Panc1 (cell line): ENCODE data around the gene ZNF441. TPM values are rescaled to one million over a fixed set of nuclear protein-coding genes. Genes with fewer than 3 reads are reported as not detected.

Experiments
- ATAC-seq: fragments of 200-7000 bp; cut with Tn5 transposase; 2 replicates; pipeline ENCODE4 v1.9.1; 2020; ENCODE audit warnings: mild to moderate bottlenecking, moderate library complexity
- BruUV-seq: library from RNA; stranded (reverse); fragments of 400-500 nt; replicated peaks from 2 replicates; lab custom pipeline; 2021; lab: Mats Ljungman, UMichigan
- CTCF ChIA-PET: fragments of 300-600 bp; sonication (Branson Sonifier 250); formaldehyde crosslinking; loops from one replicate; lab custom pipeline; 2022; ENCODE audit warnings: antibody characterized with exemption; lab: Charles Lee
- POLR2A ChIA-PET: fragments of 300-600 bp; sonication (Branson Sonifier 250); formaldehyde crosslinking; loops from one replicate; lab custom pipeline; 2022; ENCODE audit warnings: antibody characterized with exemption; lab: Charles Lee
- DNase-seq: peaks from one replicate; pipeline ENCODE4 v3.0.0-alpha.2; 2010; ENCODE audit warnings: low read depth, low spot score
- H3K27ac ChIP-seq: 2 replicates; pipeline ENCODE4 v1.5.1; 2011; ENCODE audit warnings: mild to moderate bottlenecking, low read length, inconsistent platforms
- H3K27me3 ChIP-seq: fragments of 200-500 bp; sonication (Bioruptor generic); 2 replicates; pipeline ENCODE4 v1.6.0; 2014; ENCODE audit warnings: low read length, inconsistent platforms; ENCODE audit not compliant: control insufficient read depth, insufficient read depth
- H3K36me3 ChIP-seq: fragments of 200-500 bp; sonication (Bioruptor generic); 2 replicates; pipeline ENCODE4 v1.5.1; 2014; ENCODE audit warnings: inconsistent platforms, mild to moderate bottlenecking, low read length, moderate library complexity; ENCODE audit not compliant: control insufficient read depth, insufficient read depth
- H3K4me1 ChIP-seq: 2 replicates; pipeline ENCODE4 v1.5.1; 2011; ENCODE audit warnings: inconsistent platforms, mild to moderate bottlenecking, low read length, moderate library complexity; ENCODE audit not compliant: control insufficient read depth, insufficient read depth
- H3K4me3 ChIP-seq, 2 experiments: 2 replicates each; pipeline ENCODE4 v1.5.1; 2011 to 2012; ENCODE audit warnings: low read depth in 2 of 2, low read length in 2 of 2, mild to moderate bottlenecking in 2 of 2, inconsistent platforms in 1 of 2, moderate library complexity in 1 of 2
- H3K9me3 ChIP-seq: fragments of 200-500 bp; sonication (Bioruptor generic); 2 replicates; pipeline ENCODE4 v1.5.1; 2014; ENCODE audit warnings: low read depth, mild to moderate bottlenecking, inconsistent platforms, low read length, moderate library complexity; ENCODE audit not compliant: control insufficient read depth, insufficient read depth
- POLR2AphosphoS5 ChIP-seq: IDR thresholded peaks from 2 replicates; pipeline ENCODE4 v1.6.1; 2012; ENCODE audit warnings: mild to moderate bottlenecking, low read depth, low read length, moderate library complexity
- SIN3A ChIP-seq: IDR thresholded peaks from 2 replicates; pipeline ENCODE4 v1.6.1; 2012; ENCODE audit warnings: low read depth, mild to moderate bottlenecking, low read length, moderate library complexity, borderline replicate concordance; ENCODE audit not compliant: insufficient read depth
- TCF7L2 ChIP-seq: IDR thresholded peaks from 2 replicates; pipeline ENCODE4 v1.6.1; 2011; ENCODE audit warnings: mild to moderate bottlenecking, low read depth, low read length, inconsistent platforms
- in situ Hi-C: cut with HindIII; loops from 2 replicates; pipeline ENCODE4 v1.10.0; 2016; ENCODE audit warnings: low sequenced_read_pairs, low pct_unique_long_range_greater_than_20kb
- intact Hi-C: fragments of 100-400 bp; cut with micrococcal nuclease; formaldehyde crosslinking; loops from one replicate; pipeline ENCODE4 v1.10.0; 2022; ENCODE audit not compliant: unreplicated experiment
- total RNA-seq: library from RNA; stranded (reverse); gene quantifications from one replicate; pipeline ENCODE4 v1.2.1, GENCODE V29; 2021; ENCODE audit not compliant: unreplicated experiment
- TF ChIP-seq, protein P1 (sequence below): fragments of 450-650 bp; IDR thresholded peaks from 2 replicates; pipeline ENCODE4 v1.5.1; 2017; ENCODE audit warnings: mild to moderate bottlenecking
- TF ChIP-seq, protein P2 (sequence below), 2 experiments: IDR thresholded peaks; 2 replicates each; pipeline ENCODE4 v1.6.1; 2011 to 2012; ENCODE audit warnings: low read depth in 2 of 2, control low read depth in 1 of 2, low read length in 1 of 2, mild to moderate bottlenecking in 1 of 2, moderate library complexity in 1 of 2; ENCODE audit not compliant: insufficient read depth in 1 of 2

ZNF441 gene
- total RNA-seq, 1 experiment from 2014 or later = 2.8 TPM

DNA sequence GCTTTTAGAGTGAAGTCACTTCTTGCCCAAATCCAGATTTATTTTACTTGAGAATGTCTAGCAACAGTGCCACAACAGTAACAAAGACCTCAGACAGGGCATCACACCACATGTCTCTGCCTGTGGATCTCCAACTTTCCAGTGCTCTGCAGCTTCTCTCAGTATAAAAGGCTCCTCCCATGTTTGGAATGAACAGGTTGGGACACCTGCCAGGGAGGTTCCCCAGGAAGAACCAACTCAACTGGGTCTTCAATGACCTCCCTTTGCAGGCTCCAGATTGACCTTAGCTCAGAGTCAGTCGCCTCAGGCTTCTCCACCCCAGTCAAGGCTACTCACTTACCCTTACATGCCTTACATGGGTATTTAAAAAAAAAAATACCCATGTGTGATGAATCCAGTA is 31.4 kb upstream of the ZNF441 start:
- Histone ChIP-seq H3K36me3 (no peaks in the 10 kb centered on the region), H3K4me1 (peaks cover 7% of the 10 kb centered on the region), H3K4me3 (no peak overlapping the region), H3K9me3 (no peaks in the 10 kb centered on the region), H3K27ac (no peak overlapping the region), H3K27me3 (no peaks in the 10 kb centered on the region)
- no peak for ATAC-seq
- in situ Hi-C loops (no loop called here), intact Hi-C loops (no loop called here)
- DNase-seq = no peak
- CTCF ChIA-PET = no interaction called here
- POLR2A ChIA-PET = no interaction called here
- BruUV-seq = no TSS peak
- TF ChIP-seq TCF7L2 (no peak), SIN3A (no peak), POLR2AphosphoS5 (no peak)
- TF ChIP-seq, protein P1, sequence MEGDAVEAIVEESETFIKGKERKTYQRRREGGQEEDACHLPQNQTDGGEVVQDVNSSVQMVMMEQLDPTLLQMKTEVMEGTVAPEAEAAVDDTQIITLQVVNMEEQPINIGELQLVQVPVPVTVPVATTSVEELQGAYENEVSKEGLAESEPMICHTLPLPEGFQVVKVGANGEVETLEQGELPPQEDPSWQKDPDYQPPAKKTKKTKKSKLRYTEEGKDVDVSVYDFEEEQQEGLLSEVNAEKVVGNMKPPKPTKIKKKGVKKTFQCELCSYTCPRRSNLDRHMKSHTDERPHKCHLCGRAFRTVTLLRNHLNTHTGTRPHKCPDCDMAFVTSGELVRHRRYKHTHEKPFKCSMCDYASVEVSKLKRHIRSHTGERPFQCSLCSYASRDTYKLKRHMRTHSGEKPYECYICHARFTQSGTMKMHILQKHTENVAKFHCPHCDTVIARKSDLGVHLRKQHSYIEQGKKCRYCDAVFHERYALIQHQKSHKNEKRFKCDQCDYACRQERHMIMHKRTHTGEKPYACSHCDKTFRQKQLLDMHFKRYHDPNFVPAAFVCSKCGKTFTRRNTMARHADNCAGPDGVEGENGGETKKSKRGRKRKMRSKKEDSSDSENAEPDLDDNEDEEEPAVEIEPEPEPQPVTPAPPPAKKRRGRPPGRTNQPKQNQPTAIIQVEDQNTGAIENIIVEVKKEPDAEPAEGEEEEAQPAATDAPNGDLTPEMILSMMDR = no peak
- TF ChIP-seq, protein P2, sequence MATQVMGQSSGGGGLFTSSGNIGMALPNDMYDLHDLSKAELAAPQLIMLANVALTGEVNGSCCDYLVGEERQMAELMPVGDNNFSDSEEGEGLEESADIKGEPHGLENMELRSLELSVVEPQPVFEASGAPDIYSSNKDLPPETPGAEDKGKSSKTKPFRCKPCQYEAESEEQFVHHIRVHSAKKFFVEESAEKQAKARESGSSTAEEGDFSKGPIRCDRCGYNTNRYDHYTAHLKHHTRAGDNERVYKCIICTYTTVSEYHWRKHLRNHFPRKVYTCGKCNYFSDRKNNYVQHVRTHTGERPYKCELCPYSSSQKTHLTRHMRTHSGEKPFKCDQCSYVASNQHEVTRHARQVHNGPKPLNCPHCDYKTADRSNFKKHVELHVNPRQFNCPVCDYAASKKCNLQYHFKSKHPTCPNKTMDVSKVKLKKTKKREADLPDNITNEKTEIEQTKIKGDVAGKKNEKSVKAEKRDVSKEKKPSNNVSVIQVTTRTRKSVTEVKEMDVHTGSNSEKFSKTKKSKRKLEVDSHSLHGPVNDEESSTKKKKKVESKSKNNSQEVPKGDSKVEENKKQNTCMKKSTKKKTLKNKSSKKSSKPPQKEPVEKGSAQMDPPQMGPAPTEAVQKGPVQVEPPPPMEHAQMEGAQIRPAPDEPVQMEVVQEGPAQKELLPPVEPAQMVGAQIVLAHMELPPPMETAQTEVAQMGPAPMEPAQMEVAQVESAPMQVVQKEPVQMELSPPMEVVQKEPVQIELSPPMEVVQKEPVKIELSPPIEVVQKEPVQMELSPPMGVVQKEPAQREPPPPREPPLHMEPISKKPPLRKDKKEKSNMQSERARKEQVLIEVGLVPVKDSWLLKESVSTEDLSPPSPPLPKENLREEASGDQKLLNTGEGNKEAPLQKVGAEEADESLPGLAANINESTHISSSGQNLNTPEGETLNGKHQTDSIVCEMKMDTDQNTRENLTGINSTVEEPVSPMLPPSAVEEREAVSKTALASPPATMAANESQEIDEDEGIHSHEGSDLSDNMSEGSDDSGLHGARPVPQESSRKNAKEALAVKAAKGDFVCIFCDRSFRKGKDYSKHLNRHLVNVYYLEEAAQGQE (IDR thresholded peaks at IDR 0.05; ENCODE audit: insufficient read depth in 1 of 2, low read depth in 2 of 2, low read length in 1 of 2) = no peak

DNA sequence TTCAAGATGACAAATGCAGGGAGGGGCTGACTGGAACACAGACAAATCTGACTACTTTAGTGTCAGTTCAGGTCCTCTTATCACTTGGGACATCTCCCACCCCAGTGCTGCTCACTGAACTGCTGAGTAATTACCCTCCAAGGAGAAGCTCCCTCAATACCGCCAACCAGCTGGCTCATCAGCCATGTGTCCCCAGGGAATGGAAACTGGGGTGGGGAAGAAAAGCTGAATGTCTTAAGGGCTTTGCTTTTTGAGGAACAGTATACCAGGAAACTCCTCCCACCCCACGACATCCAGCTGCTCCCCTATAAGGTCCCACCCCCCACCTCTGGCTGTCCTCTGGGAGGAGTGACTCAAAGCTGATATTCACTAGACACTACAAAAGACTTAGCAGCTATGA is 30.1 kb upstream of the ZNF441 start:
- Histone ChIP-seq H3K27me3 (no peaks in the 10 kb centered on the region), H3K4me3 (no peak overlapping the region), H3K27ac (no peak overlapping the region), H3K9me3 (no peaks in the 10 kb centered on the region), H3K36me3 (no peaks in the 10 kb centered on the region), H3K4me1 (peaks cover 7% of the 10 kb centered on the region)
- ChIA-PET POLR2A (no interaction called here), CTCF (no interaction called here)
- in situ Hi-C loops = no loop called here
- no peak for ATAC-seq
- intact Hi-C loops = no loop called here
- DNase-seq = no peak
- TF ChIP-seq SIN3A (no peak), POLR2AphosphoS5 (no peak), TCF7L2 (no peak)
- TF ChIP-seq, protein P2 (IDR thresholded peaks at IDR 0.05; ENCODE audit: insufficient read depth in 1 of 2, low read depth in 2 of 2, low read length in 1 of 2) = no peak
- TF ChIP-seq, protein P1 = no peak
- BruUV-seq = no TSS peak
